Left lung (tissue), 10 donors: ENCODE measurements around the gene PEX7. TPM values are rescaled to one million over a fixed set of nuclear protein-coding genes. Genes with fewer than 3 reads are reported as not detected.

Experiments
- ATAC-seq: fragments of 200-7000 bp; cut with Tn5 transposase; one replicate; pipeline ENCODE4 v1.9.1; 2020; ENCODE audit warnings: moderate library complexity
- DNase-seq, 4 donors: peaks; one replicate each; pipeline ENCODE4 v3.0.0-alpha.2; 2013 to 2020
- H3K27ac ChIP-seq, 2 donors: fragments of 200-600 bp; sonication (generic) in 1 of 2; one replicate each; pipeline versions ENCODE4 v1.5.0 to v1.8.0; 2020 to 2021
- H3K27me3 ChIP-seq, 2 donors: fragments of 200-600 bp; sonication (generic) in 1 of 2; one replicate each; pipeline versions ENCODE4 v1.5.0 to v1.8.0; 2020 to 2021
- H3K36me3 ChIP-seq, 2 donors: fragments of 200-600 bp; sonication (generic) in 1 of 2; one replicate each; pipeline versions ENCODE4 v1.5.0 to v1.8.0; 2020 to 2021
- H3K4me1 ChIP-seq, 2 donors: fragments of 200-600 bp; one replicate each; pipeline ENCODE4 v1.8.0; 2021
- H3K4me3 ChIP-seq, 2 donors: fragments of 200-600 bp; sonication (generic) in 1 of 2; one replicate each; pipeline versions ENCODE4 v1.5.0 to v1.8.0; 2020 to 2021; ENCODE audit warnings: mild to moderate bottlenecking in 1 of 2
- H3K9me3 ChIP-seq, 2 donors: fragments of 200-600 bp; sonication (generic) in 1 of 2; one replicate each; pipeline versions ENCODE4 v1.5.0 to v1.8.0; 2020 to 2021
- CTCF ChIP-seq, 2 donors: fragments of 200-600 bp; sonication (generic) in 1 of 2; IDR thresholded peaks; one replicate each; pipeline versions ENCODE4 v1.5.0 to v1.8.0; 2021; ENCODE audit warnings: antibody characterized with exemption in 2 of 2
- intact Hi-C, 2 donors: fragments of 100-400 bp; cut with DNase I; formaldehyde crosslinking; loops; one replicate each; pipeline versions ENCODE4 v1.11.2 to v1.14.2; 2022
- polyA plus RNA-seq, 6 donors: library from polyadenylated mRNA; unstranded; fragments of 120-200 nt; gene quantifications; one replicate each; pipeline ENCODE4 v1.2.1, GENCODE V29; 2013; ENCODE audit not compliant: insufficient read length in 6 of 6
- total RNA-seq, 2 donors: library from RNA; stranded (reverse); fragmentation: NEBNext Ultra II Directional; extraction: Animal tissue kit (Norgen Biotek cat#: 25700); gene quantifications; one replicate each; pipeline ENCODE4 v1.2.1, GENCODE V29; 2021
- donor health status: DM: no; HTN: yes; CAD: no.
- donor health status: DM: no; HTN: no; CAD: no.

Gene PEX7
- total and polyA plus RNA-seq, 8 donors: 6.8 to 12.0 (median 8.8) TPM

- TF ChIP-seq CTCF (IDR thresholded peaks at IDR 0.05): no peak
- H3K27ac ChIP-seq: no peak overlapping the region
- intact Hi-C loops: no loop called here
These were observed 1.8 kb upstream of the PEX7 start for GRCh38 chr6:136820561-136820960.

GRCh38 chr6:136822046-136822375, 381 bp upstream of the PEX7 start:
- H3K27me3 ChIP-seq: no peaks in the 10 kb centered on the region
- DNase-seq (no peak), ATAC-seq (peak; percentile 9)
- H3K27ac ChIP-seq: peak overlapping the region; percentile 91 to 93
- H3K36me3 ChIP-seq: peaks cover 0 to 6% of the 10 kb centered on the region in 2 donors
- peak overlapping the region; percentile 48 to 63 for H3K4me3 ChIP-seq
- no peaks in the 10 kb centered on the region for H3K9me3 ChIP-seq
- TF ChIP-seq CTCF (IDR thresholded peaks at IDR 0.05): no peak
- H3K4me1 ChIP-seq: peaks cover 0 to 14% of the 10 kb centered on the region in 2 donors
- intact Hi-C loops: no loop called here

More at GRCh38 chr6:136820561-136820960, 1.8 kb upstream of the PEX7 start:
- Histone ChIP-seq H3K9me3 (no peaks in the 10 kb centered on the region), H3K4me3 (no peak overlapping the region), H3K27me3 (no peaks in the 10 kb centered on the region), H3K4me1 (peaks cover 0 to 14% of the 10 kb centered on the region in 2 donors), H3K36me3 (no peaks in the 10 kb centered on the region)
- DNase-seq (peak in 2 of 4 donors; percentile 71 to 73), ATAC-seq (no peak)

- H3K9me3 ChIP-seq: no peaks in the 10 kb centered on the region
- peak overlapping the region; percentile 48 to 63 for H3K4me3 ChIP-seq
- H3K27me3 ChIP-seq: no peaks in the 10 kb centered on the region
- peak in 1 of 2 donors; percentile 1 for TF ChIP-seq CTCF (IDR thresholded peaks at IDR 0.05)
- H3K36me3 ChIP-seq: peaks cover 0 to 7% of the 10 kb centered on the region in 2 donors
- peak overlapping the region; percentile 91 to 93 for H3K27ac ChIP-seq
- ATAC-seq: no peak
- H3K4me1 ChIP-seq: peaks cover 0 to 14% of the 10 kb centered on the region in 2 donors
- no peak for DNase-seq
- intact Hi-C loops: no loop called here
These were observed 802 bp downstream of the PEX7 start for GRCh38 chr6:136823128-136823660.

- Histone ChIP-seq H3K4me1 (peaks cover 0 to 14% of the 10 kb centered on the region in 2 donors), H3K36me3 (peaks cover 0 to 10% of the 10 kb centered on the region in 2 donors), H3K4me3 (no peak overlapping the region), H3K27ac (no peak overlapping the region), H3K27me3 (no peaks in the 10 kb centered on the region), H3K9me3 (peaks cover 0 to 7% of the 10 kb centered on the region in 2 donors)
- TF ChIP-seq CTCF (IDR thresholded peaks at IDR 0.05): no peak
- DNase-seq (no peak), ATAC-seq (no peak)
- intact Hi-C loops: no loop called here
These were observed 3.8 kb downstream of the PEX7 start for GRCh38 chr6:136826216-136826615.

- ATAC-seq (no peak), DNase-seq (peak in 1 of 4 donors; percentile 31)
- TF ChIP-seq CTCF (IDR thresholded peaks at IDR 0.05): no peak
- Histone ChIP-seq H3K9me3 (peaks cover 0 to 20% of the 10 kb centered on the region in 2 donors), H3K27me3 (no peaks in the 10 kb centered on the region), H3K4me3 (no peak overlapping the region), H3K4me1 (no peaks in the 10 kb centered on the region), H3K27ac (no peak overlapping the region), H3K36me3 (peaks cover 0 to 19% of the 10 kb centered on the region in 2 donors)
- intact Hi-C loops: no loop called here
These were observed 9.6 kb downstream of the PEX7 start for GRCh38 chr6:136831873-136832562.
